Measurements from ENCODE around the gene HS1BP3. TPM values are rescaled to one million over a fixed set of nuclear protein-coding genes. Genes with fewer than 3 reads are reported as not detected.
A peak's percentile ranks its signal among the peaks of the same experiment; 100 is the strongest.

HS1BP3 gene
- total RNA-seq, 1 donor = 23.0 TPM

DNA sequence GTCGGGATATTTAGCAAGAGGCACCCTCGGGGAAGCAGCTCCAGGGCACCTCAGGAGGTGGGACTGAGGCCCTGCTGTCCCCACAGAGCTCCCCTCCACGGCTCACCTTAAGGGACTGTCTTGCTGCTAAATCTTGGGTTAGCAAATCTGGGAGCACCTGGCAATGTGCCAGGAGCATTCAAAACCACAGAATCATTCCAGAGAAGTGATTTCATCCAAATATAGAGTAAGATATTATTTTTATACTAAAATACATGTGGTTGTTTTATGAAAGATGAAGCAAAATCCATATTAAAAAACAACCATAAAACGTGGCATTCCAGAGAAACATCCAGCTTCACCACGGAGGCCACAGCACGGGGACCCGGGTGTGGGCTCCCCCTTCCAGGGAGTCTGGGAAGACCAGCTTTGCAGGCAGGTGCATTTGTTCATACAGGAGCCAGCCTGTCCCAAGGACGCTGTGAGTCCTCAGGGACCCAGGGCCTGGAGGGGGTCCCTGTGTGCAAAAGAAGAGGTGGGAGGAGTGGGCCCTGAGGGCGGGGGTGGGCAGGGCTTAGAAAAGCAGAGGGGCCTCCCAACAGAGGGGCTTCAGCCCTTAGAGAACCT is 16.3 kb downstream of the HS1BP3 start:
- TF ChIP-seq, protein P1, sequence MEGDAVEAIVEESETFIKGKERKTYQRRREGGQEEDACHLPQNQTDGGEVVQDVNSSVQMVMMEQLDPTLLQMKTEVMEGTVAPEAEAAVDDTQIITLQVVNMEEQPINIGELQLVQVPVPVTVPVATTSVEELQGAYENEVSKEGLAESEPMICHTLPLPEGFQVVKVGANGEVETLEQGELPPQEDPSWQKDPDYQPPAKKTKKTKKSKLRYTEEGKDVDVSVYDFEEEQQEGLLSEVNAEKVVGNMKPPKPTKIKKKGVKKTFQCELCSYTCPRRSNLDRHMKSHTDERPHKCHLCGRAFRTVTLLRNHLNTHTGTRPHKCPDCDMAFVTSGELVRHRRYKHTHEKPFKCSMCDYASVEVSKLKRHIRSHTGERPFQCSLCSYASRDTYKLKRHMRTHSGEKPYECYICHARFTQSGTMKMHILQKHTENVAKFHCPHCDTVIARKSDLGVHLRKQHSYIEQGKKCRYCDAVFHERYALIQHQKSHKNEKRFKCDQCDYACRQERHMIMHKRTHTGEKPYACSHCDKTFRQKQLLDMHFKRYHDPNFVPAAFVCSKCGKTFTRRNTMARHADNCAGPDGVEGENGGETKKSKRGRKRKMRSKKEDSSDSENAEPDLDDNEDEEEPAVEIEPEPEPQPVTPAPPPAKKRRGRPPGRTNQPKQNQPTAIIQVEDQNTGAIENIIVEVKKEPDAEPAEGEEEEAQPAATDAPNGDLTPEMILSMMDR (IDR thresholded peaks at IDR 0.05; ENCODE audit: insufficient read depth, low read length) = no peak
- peak; percentile 74 for DNase-seq (ENCODE audit: low read depth)

GRCh38 chr2:20633794-20634506 is 16.9 kb downstream of the HS1BP3 start:
- TF ChIP-seq, protein P1 (IDR thresholded peaks at IDR 0.05; ENCODE audit: insufficient read depth, low read length) = no peak
- H3K4me3 ChIP-seq (ENCODE audit: low read depth, low read length) = no peak overlapping the region
- DNase-seq (ENCODE audit: low read depth) = no peak

More for the DNA sequence above, 16.3 kb downstream of the HS1BP3 start:
- H3K4me3 ChIP-seq (ENCODE audit: low read depth, low read length) = no peak overlapping the region

DNA sequence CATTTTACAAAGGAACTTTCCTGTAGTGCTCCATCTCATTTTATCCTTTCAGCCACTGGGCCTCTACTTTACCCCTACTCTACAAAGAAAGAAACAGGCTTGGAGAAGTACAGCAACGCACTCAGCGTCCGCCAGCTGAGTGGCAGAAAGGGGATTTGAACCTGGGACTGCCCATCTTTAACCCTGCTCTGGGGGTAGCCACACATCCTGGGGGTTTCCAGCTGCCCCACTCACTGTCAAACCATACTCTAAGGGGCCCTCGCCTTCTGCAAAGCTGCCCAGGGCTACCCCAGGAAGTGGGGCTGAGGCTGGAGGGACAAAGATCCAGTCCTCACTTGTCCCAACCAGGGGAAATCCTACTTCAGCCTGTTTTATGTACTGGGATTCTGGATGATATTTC is 17.9 kb downstream of the HS1BP3 start:
- no peak for DNase-seq (ENCODE audit: low read depth)
- TF ChIP-seq, protein P1 (IDR thresholded peaks at IDR 0.05; ENCODE audit: insufficient read depth, low read length) = no peak
- H3K4me3 ChIP-seq (ENCODE audit: low read depth, low read length) = no peak overlapping the region

DNA sequence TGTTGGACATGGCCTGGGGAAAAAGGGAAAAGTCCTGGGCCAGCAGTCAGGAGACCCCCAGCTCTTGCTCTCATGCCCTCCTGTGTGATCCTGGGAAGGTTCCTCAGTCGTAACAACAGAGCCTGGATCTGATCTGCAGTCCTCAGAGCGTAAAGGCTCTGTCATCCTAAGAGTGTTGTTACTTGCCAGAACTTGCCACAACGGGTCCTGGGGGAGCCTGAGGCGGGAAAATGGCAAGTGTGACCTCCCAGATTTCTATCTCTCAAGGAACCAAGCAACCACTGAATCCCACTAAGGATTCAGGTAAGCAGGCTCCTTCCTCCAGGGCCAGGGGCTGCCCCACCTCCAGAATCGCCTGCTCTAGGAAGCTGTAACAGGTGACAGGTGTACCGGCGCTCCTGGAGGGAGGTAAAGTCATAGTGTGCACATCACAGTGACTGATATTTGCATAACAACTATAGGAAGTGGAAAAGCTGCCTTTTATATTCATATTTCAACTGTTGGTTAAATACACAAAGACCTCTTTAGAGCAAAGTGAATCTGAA is 18.4 kb downstream of the HS1BP3 start:
- TF ChIP-seq, protein P1 (IDR thresholded peaks at IDR 0.05; ENCODE audit: insufficient read depth, low read length) = no peak
- DNase-seq (ENCODE audit: low read depth) = no peak
- H3K4me3 ChIP-seq (ENCODE audit: low read depth, low read length) = no peak overlapping the region

DNA sequence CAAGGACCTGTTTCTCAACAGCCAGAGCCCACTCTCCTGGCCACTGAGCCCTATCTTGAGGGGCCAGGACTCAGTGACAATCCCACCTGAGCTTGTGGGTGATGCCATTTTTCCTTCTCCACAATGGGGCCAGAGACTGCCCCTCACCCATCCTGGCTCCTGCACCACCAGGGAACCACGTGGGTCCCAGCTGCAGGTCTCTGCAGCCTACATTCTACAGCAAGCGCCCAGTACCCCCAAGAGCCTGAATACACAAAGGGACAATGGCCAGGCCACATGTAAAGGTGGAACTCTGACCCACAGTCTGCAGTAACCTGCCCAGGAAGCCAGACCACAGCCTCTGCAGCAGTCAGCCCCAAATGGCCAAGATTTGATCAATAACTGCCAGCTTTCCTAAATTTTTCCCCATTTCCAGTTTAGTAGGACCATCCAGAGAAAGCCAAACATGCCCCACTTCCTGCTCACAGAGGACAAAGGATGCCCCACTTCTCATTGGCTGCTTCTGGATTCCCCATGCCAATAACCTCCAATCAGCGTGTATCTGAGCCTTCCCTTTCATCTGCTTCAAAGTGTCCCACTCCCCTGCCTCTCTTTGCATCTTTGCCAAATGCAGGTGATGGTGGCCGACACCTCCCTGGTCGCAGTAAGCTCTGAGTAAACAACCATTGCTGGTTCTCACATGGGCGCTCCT is 19.1 kb downstream of the HS1BP3 start:
- no peak overlapping the region for H3K4me3 ChIP-seq (ENCODE audit: low read depth, low read length)
- TF ChIP-seq, protein P1 (IDR thresholded peaks at IDR 0.05; ENCODE audit: insufficient read depth, low read length) = no peak

GRCh38 chr2:20630967-20631366 is 19.9 kb downstream of the HS1BP3 start:
- TF ChIP-seq, protein P1 (IDR thresholded peaks at IDR 0.05; ENCODE audit: insufficient read depth, low read length) = no peak
- no peak overlapping the region for H3K4me3 ChIP-seq (ENCODE audit: low read depth, low read length)
- no peak for DNase-seq (ENCODE audit: low read depth)

More for the DNA sequence above, 19.1 kb downstream of the HS1BP3 start:
- DNase-seq (ENCODE audit: low read depth) = no peak

All from fibroblast of the aortic adventitia (primary cell).